ENCODE measurements around the gene GCK.

GCK gene

GRCh38 chr7:44188480-44189225 lies 586 bp downstream of the GCK start:
- Histone ChIP-seq H3K4me2 (ENCODE audit: low read length) (no peak overlapping the region), H3K9me2 (replicated peaks; ENCODE audit: control insufficient read depth, low read length) (no peaks in the 10 kb centered on the region), H3K36me3 (ENCODE audit: control insufficient read depth, low read length) (no peaks in the 10 kb centered on the region), H4K20me1 (ENCODE audit: control insufficient read depth, insufficient read depth, low read depth, low read length) (no peaks in the 10 kb centered on the region), H3F3A (ENCODE audit: control insufficient read depth, insufficient read depth) (no peaks in the 10 kb centered on the region), H3K27ac (ENCODE audit: low read depth, low read length) (no peak overlapping the region), H3K9me3 (ENCODE audit: control insufficient read depth, insufficient read depth, low read length) (no peaks in the 10 kb centered on the region), H3K79me2 (ENCODE audit: control insufficient read depth, low read length) (no peaks in the 10 kb centered on the region), H3K27me3 (ENCODE audit: control insufficient read depth, low read length) (peaks cover 14% of the 10 kb centered on the region), H3K4me1 (ENCODE audit: control insufficient read depth, low read length) (peaks cover 3% of the 10 kb centered on the region; the same call in 1 of the 2 replicates), H3K4me3 (ENCODE audit: low read length) (no peak overlapping the region)
- TF ChIP-seq CTCF (IDR thresholded peaks at IDR 0.05; ENCODE audit: low read depth, low read length, poor library complexity, severe bottlenecking) (no peak), EZH2phosphoT487 (IDR thresholded peaks at IDR 0.05; ENCODE audit: borderline replicate concordance, low read length) (no peak)

- no peaks in the 10 kb centered on the region for H3K36me3 ChIP-seq (ENCODE audit: control insufficient read depth, low read length)
- no peak overlapping the region for H3K4me2 ChIP-seq (ENCODE audit: low read length)
- no peak overlapping the region for H3K4me3 ChIP-seq (ENCODE audit: low read length)
- H3K9me3 ChIP-seq (ENCODE audit: control insufficient read depth, insufficient read depth, low read length), result peaks cover 4% of the 10 kb centered on the region
- H3K27me3 ChIP-seq (ENCODE audit: control insufficient read depth, low read length), result peaks cover 19% of the 10 kb centered on the region
- H3K27ac ChIP-seq (ENCODE audit: low read depth, low read length), result no peak overlapping the region
- peaks cover 3% of the 10 kb centered on the region; the same call in 1 of the 2 replicates for H3K4me1 ChIP-seq (ENCODE audit: control insufficient read depth, low read length)
- no peaks in the 10 kb centered on the region for H4K20me1 ChIP-seq (ENCODE audit: control insufficient read depth, insufficient read depth, low read depth, low read length)
- H3K9me2 ChIP-seq (replicated peaks; ENCODE audit: control insufficient read depth, low read length), result no peaks in the 10 kb centered on the region
- TF ChIP-seq CTCF (IDR thresholded peaks at IDR 0.05; ENCODE audit: low read depth, low read length, poor library complexity, severe bottlenecking) (no peak), EZH2phosphoT487 (IDR thresholded peaks at IDR 0.05; ENCODE audit: borderline replicate concordance, low read length) (no peak)
- H3F3A ChIP-seq (ENCODE audit: control insufficient read depth, insufficient read depth), result no peaks in the 10 kb centered on the region
- no peaks in the 10 kb centered on the region for H3K79me2 ChIP-seq (ENCODE audit: control insufficient read depth, low read length)
These were observed 1.4 kb downstream of the GCK start for GRCh38 chr7:44187636-44188416.

- Histone ChIP-seq H3K27me3 (ENCODE audit: control insufficient read depth, low read length) (peaks cover 24% of the 10 kb centered on the region), H4K20me1 (ENCODE audit: control insufficient read depth, insufficient read depth, low read depth, low read length) (no peaks in the 10 kb centered on the region), H3K4me2 (ENCODE audit: low read length) (no peak overlapping the region), H3K4me1 (ENCODE audit: control insufficient read depth, low read length) (peaks cover 3% of the 10 kb centered on the region; the same call in 1 of the 2 replicates), H3K79me2 (ENCODE audit: control insufficient read depth, low read length) (no peaks in the 10 kb centered on the region), H3K9me2 (replicated peaks; ENCODE audit: control insufficient read depth, low read length) (no peaks in the 10 kb centered on the region), H3K9me3 (ENCODE audit: control insufficient read depth, insufficient read depth, low read length) (peaks cover 14% of the 10 kb centered on the region), H3K4me3 (ENCODE audit: low read length) (no peak overlapping the region), H3K36me3 (ENCODE audit: control insufficient read depth, low read length) (no peaks in the 10 kb centered on the region), H3K27ac (ENCODE audit: low read depth, low read length) (no peak overlapping the region), H3F3A (ENCODE audit: control insufficient read depth, insufficient read depth) (no peaks in the 10 kb centered on the region)
- TF ChIP-seq CTCF (IDR thresholded peaks at IDR 0.05; ENCODE audit: low read depth, low read length, poor library complexity, severe bottlenecking), result no peak
- TF ChIP-seq EZH2phosphoT487 (IDR thresholded peaks at IDR 0.05; ENCODE audit: borderline replicate concordance, low read length), result no peak
These were observed 2.5 kb downstream of the GCK start for GRCh38 chr7:44186736-44187135.
